PC-9 (cell line): ENCODE measurements around the gene TMEM185A.
"Not testable (repeated sequence)": the region's sequence is repeated elsewhere in the genome, so short reads cannot be mapped to it uniquely, and the experiment has no call there.

ENCODE experiments used
- EZH2 ChIP-seq: fragments of 200-600 bp; sonication (generic); IDR thresholded peaks from 2 replicates; pipeline ENCODE4 v1.8.0; 2017; ENCODE audit warnings: antibody characterized with exemption, low read depth
- TF ChIP-seq, protein P1 (sequence below): fragments of 200-600 bp; sonication (generic); conservative IDR thresholded peaks from 2 replicates; pipeline ENCODE4 v1.6.1; 2017; ENCODE audit warnings: mixed run types, antibody characterized with exemption, mild to moderate bottlenecking, moderate library complexity

DNA sequence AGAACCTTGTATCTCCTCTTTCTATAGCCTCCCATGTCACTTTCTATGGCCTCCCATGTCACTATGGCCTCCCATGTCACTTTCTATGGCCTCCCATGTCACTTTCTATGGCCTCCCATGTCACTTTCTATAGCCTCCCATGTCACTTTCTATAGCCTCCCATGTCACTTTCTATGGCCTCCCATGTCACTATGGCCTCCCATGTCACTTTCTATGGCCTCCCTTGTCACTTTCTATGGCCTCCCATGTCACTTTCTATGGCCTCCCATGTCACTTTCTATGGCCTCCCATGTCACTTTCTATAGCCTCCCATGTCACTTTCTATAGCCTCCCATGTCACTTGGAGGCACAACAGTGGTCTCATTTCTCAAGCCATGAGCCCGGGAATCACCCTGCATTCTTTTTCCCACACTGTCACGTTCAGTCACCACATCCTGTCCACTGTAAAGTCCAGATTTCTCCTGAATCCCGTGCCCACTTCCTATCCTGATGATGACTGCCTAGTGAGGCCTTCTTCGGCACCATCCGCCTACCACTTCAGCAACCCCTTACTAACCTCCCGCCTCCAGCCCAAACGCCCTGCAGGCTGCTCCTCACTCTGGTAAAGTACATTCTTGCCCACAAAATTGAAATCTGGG lies 26.2 kb downstream of the TMEM185A start:
- TF ChIP-seq, protein P1, sequence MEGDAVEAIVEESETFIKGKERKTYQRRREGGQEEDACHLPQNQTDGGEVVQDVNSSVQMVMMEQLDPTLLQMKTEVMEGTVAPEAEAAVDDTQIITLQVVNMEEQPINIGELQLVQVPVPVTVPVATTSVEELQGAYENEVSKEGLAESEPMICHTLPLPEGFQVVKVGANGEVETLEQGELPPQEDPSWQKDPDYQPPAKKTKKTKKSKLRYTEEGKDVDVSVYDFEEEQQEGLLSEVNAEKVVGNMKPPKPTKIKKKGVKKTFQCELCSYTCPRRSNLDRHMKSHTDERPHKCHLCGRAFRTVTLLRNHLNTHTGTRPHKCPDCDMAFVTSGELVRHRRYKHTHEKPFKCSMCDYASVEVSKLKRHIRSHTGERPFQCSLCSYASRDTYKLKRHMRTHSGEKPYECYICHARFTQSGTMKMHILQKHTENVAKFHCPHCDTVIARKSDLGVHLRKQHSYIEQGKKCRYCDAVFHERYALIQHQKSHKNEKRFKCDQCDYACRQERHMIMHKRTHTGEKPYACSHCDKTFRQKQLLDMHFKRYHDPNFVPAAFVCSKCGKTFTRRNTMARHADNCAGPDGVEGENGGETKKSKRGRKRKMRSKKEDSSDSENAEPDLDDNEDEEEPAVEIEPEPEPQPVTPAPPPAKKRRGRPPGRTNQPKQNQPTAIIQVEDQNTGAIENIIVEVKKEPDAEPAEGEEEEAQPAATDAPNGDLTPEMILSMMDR, result not testable (repeated sequence)
- TF ChIP-seq EZH2, result not testable (repeated sequence)
